Right ventricle myocardium superior (tissue), 1 donor: ENCODE data around the gene SHISAL1. TPM values are rescaled to one million over a fixed set of nuclear protein-coding genes. Genes with fewer than 3 reads are reported as not detected.
A peak's percentile ranks its signal among the peaks of the same experiment; 100 is the strongest.
"Not testable (repeated sequence)": the region's sequence is repeated elsewhere in the genome, so short reads cannot be mapped to it uniquely, and the experiment has no call there.

Source experiments
- ATAC-seq: fragments of 200-7000 bp; cut with Tn5 transposase; one replicate; pipeline ENCODE4 v1.9.1; 2020; ENCODE audit warnings: mild to moderate bottlenecking; ENCODE audit not compliant: poor library complexity
- DNase-seq: peaks from one replicate; pipeline ENCODE4 v3.0.0-alpha.2; 2020
- intact Hi-C: fragments of 100-400 bp; cut with DNase I; formaldehyde crosslinking; loops from one replicate; pipeline ENCODE4 v1.11.2; 2022
- total RNA-seq: library from RNA; stranded (reverse); fragmentation: NEBNext Ultra II Directional; extraction: Animal tissue kit (Norgen Biotek cat#: 25700); gene quantifications from one replicate; pipeline ENCODE4 v1.2.1, GENCODE V29; 2021
- donor health status: DM: no; HTN: yes; CAD: no; lungs with severe emphysema.

Gene SHISAL1
- total RNA-seq, 1 donor from 2014 or later: 1.3 TPM

- ATAC-seq: no peak
- DNase-seq: peak; percentile 26
- intact Hi-C loops: loop anchor here (10.0 kb wide), 1 partner anchor 69 kb away; no protein-coding TSS in a partner anchor
Observed at GRCh38 chr22:44313385-44314006, 745 bp upstream of the SHISAL1 start.

- peak; percentile 12 for DNase-seq
- ATAC-seq: no peak
- intact Hi-C loops: loop anchor here (10.0 kb wide), 1 partner anchor 67 kb away; no protein-coding TSS in a partner anchor
Observed at GRCh38 chr22:44311855-44312170, 938 bp downstream of the SHISAL1 start.

DNA sequence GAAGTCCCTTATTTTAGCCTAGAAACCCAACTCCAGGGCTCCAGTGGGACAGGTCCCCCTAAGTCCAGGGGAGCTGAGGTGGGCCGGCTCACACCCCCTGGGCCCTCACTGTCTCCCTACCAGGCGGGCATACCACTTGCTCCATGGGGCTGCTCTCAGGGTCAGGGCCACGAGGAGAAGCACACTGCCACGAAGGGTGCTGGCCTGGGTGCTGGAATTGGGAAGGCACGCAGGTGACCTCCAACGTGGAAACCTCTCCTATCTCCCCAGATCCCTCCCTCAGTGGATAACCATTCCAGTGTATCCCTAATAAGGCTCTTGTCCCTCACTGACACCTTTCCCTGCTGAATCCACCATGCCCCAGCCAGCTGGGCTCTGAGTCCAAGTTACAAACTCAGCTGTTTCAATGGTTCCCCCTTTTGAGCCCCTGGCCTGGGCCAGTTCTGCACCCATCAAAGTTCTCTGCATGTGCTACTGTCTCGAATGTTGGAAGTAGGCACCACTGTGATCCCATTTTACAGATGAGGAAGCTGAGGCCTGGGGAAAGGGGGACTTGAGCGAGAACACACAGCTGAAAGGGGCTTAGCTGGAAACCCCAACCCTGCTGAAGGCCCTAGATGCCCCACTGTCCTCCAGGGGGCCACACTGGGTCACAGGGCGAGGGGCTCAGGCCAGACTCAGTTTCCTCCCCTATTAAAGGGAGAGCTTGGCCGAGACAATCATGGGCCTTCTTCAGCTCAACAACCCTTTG, 1.5 kb downstream of the SHISAL1 start:
- intact Hi-C loops: loop anchor here (10.0 kb wide), 1 partner anchor 66 kb away; no protein-coding TSS in a partner anchor
- peak; percentile 33 for DNase-seq
- no peak for ATAC-seq

DNA sequence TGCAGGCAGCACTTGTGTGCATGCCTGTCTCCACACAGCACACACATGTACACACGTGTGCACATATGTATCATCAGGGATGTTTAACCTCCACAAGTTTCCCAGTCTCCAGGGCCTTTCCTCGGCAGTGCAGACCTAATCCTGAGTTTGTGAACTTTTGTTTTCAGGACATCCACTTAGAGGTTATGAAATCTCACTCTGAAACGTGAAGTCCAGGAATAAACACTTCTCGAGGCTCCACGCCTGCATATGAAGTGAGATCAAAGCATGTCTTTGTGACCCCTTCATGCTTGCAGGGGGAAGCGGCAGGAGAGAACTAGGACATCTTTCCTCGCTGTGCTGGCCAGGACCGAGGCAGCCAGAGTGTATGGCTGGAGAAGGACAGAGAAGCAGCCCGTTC, 3.1 kb downstream of the SHISAL1 start:
- peak; percentile 29 for DNase-seq
- ATAC-seq: no peak
- intact Hi-C loops: loop anchor here (10.0 kb wide), 1 partner anchor 65 kb away; no protein-coding TSS in a partner anchor

DNA sequence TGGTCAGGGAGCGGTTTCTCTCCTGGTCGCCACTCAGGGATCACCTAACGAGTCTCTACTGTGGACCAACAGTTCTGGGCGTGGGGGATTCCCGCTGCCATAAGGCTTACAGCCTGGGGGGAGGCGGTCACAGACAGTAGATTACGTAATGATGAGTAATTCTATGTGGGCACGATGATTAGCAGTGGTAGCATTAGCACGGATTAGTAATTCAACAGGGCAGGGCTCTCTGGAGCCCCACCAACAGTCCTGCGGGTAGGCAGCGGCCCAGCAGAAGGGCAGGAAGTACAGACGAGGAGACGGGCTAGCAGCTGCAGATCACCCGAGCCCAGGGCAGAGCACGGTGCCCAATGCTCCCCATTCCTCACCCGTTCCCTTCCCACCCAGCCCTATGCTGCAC, 3.6 kb downstream of the SHISAL1 start:
- DNase-seq (peak; percentile 57), ATAC-seq (peak; percentile 31)
- intact Hi-C loops: no loop called here

DNA sequence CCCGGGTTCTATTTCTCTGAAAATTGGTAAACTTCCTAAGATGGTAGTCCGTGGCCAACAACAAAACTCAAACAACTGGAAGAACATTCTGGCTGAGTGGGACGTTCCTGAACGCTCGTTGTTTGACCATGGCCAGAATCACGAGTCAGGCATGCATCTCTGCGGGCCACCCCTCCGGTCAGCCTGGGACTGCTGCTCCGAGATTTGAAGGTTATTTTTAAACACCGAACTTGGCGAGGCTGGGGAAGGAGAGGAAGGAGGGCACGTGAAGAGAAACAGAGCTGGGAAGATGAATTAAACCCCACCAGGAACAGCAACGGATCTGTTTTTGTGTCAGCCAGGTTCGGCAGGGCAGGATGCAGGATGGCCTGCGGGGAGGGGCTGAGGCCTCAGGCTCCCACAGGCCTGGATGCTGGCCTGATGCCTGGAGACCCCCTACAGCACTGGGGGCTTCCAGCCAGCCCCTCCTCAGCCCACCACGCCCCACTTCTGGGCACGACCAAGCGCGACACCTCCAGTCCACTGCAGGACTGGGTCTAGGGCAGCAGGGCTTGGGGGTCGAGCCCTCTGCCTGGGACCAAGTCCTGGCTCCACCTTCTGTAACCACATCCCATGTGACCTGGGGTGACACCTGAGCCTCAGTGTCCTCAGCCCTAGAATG, 5.1 kb downstream of the SHISAL1 start:
- peak; percentile 42 for DNase-seq
- peak; percentile 68 for ATAC-seq
- intact Hi-C loops: no loop called here

DNA sequence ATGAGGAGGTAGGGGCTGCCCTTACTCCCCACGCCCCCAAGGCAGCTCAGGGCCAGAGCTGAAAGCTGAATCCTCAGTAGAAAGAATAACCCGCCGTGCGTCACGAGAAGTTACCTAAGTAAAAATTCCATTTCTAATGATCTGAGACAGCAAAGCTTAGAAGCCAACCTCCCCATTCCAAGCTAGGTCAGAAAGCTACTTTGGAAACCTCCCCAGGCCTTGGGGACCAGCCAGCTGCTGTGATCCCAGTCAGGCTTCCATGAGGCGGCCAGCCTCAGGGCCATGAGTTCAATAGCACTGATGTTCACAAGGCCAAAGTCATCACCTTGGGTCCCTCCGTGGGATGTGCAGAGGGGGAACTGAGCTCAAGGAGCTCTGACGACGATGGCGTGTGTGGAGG, 6.9 kb downstream of the SHISAL1 start:
- no peak for ATAC-seq
- intact Hi-C loops: no loop called here
- DNase-seq: no peak

DNA sequence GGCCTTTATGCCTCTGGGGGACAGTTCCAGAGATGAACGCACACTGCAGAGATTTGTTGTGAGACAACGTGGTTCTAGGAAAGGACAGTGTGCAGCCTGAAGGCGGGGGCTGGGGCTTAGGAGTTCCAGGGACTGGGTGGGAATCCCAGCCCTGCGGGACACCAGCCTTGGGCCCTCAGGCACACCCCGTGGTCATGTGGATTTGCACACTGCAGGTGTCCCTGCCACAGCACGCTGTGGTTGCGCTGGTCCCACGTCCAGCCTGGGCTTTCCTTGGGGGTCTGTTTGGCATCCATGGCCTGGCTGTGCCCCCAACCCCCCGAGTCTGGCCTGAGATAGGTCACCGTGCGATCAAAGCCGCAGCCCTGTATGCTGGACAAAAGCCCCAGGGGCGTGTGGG, 7.3 kb downstream of the SHISAL1 start:
- intact Hi-C loops: no loop called here
- DNase-seq: no peak
- ATAC-seq: no peak

DNA sequence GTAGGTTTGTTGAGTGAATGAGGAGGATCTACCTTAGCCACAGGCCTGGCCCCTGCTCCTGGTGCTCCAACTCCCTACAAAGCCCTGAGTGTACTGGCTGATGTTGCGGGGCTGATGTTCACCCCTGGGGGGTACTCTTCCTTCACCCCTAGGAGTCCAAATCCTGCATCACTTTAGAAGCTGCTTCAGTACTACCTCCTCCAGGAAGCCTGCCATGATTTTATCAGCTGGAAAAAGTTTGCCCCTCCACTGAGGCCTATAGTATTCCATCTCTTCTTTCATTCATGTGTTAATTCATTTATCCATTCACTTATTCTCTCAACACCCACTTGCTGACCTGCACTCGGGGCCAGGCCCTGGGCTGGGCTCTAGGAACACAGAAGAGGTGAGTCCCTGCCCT, 7.8 kb downstream of the SHISAL1 start:
- ATAC-seq: no peak
- no peak for DNase-seq
- intact Hi-C loops: no loop called here

DNA sequence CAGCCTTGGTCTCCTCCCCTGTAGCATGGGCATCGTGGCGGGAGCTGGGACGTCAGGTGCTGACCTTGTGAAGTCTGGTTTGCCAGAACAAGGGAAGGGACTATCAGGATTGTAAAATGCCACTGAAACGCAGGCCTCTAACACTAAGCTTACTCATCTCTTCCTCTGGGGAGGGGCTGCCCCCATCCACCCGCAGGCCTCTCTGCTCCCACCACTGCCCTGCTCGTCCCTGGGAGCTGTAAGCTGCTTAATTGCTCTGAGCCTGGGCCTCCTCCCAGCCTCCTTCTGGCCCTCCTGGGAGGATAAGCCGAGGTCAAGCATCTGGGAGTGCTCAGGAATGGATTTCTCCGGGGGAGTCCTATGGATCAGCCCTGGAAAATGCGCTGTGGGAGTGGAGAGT, 8.4 kb downstream of the SHISAL1 start:
- ATAC-seq: no peak
- intact Hi-C loops: no loop called here
- DNase-seq: no peak

DNA sequence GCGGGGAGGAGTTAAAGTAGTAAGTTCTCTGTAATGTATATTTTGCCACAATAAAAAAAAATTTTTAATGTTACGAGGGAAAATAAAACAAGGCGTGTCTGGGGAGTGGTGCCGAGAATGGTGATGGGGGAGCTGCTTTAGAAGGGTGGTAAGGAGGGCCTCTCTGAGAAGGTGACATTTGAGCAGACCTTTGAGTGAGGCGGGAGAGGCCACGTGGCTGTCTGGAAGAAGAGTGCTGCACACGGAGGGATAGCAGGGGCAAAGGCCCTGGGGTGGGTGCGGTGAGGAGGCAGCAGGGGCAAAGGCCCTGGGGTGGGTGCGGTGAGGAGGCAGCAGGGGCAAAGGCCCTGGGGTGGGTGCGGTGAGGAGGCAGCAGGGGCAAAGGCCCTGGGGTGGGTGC, 10.4 kb downstream of the SHISAL1 start:
- DNase-seq, ATAC-seq, intact Hi-C loops: not testable (repeated sequence)

- no peak for DNase-seq
- ATAC-seq: no peak
- intact Hi-C loops: no loop called here
Observed at GRCh38 chr22:44301039-44301438, 11.7 kb downstream of the SHISAL1 start.

GRCh38 chr22:44299124-44299523, 13.6 kb downstream of the SHISAL1 start:
- ATAC-seq (no peak), DNase-seq (no peak)
- intact Hi-C loops: no loop called here

DNA sequence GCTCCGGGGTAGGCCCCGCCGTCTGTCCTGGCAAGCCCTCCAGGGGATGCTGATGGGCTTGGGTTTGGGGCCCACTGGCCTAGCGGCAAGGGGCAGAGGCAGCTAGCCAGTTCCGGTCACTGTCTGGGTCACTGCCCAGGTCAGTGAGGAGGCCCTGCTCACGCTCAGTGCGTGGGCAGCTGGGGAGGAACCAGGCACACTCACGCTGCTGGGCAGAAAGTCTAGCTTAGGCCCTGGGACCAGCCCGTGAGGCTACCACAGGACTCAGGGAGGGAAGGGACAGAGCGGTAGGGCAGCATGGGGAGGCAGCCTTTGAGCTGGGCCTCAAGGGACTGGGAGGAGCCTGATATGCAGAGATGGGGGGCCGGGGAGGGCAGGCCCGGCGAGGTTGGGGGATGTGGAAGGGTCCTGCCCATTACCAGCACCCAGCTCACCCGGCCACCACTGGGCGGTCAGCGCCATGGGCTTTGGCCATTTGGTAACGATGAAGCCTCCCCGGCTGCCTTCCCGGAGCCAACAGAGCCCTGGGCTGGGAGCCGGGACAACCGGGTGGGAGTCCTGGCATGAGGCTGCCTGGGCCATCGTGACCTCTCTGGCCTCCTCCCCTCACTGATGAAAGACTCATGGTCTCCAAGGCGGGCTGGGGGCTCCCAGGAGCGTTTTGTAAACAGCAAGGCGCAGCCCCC, 14.2 kb downstream of the SHISAL1 start:
- ATAC-seq (no peak), DNase-seq (no peak)
- intact Hi-C loops: no loop called here

DNA sequence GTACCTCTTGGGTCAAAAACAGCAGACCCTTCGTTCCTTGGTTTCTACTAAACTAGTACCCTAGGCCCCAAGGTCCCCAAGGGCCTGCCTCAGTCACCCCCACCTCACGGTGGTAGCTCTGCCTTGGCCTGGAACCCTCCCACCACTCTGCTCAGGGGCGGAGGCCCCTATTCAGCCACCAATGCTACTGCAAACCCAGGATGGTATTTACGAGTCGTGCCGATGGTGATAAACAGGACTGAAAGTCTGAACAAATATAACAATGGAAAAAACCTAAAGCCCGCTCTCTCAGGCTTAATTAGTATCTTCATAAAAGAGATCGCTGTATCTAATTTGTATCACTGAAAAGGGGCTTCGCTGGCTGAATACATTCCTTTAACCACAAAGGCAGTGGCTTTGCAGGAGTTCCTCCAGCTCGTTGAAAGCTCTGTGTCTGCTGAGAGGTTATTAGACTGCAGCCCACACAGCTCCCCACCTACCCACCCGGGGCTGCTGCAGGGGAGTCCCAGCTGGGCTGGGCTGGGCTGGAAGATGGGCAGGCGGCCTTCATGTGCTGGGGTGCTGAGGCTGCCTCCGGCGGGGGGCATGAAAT, 15.2 kb downstream of the SHISAL1 start:
- DNase-seq (no peak), ATAC-seq (no peak)
- intact Hi-C loops: no loop called here

DNA sequence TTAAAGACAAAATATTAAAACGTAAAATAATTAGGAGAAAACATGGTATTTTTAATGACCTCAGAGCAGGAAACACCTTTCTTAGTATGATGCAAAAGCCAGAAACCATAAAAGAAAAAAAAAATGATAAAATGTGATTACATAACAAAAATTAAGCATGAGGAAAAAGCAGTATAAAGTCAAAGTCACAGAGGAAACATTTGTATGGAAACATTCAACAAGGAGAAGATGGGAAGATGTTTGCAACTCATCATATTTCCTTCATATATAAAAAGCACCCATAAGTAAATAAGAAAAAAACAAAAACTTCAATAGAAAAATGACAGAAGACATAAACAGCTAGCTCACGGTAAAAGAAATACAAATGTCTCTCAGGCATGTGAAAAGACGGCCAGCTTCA, 17.3 kb downstream of the SHISAL1 start:
- intact Hi-C loops: no loop called here
- ATAC-seq (no peak), DNase-seq (no peak)

DNA sequence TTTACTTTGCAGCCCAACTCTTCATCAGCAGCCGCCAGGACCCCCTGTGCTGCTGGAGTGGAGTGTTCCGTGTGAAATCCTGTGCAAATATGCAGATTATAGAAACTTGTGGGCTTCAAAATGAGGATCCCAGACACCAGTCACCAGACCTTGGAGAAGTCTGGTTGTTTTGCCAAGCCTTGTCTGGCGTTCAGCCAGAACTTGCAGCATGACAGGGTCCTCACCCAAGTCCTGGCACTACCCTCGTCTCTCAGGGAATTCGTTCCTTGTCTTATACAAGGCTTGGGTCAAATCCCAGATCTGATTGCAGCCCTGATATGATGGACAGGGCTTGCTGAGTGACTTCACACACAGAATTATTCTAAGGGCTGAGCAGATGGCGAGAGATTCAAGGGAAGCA, 18.9 kb downstream of the SHISAL1 start:
- no peak for ATAC-seq
- intact Hi-C loops: no loop called here
- no peak for DNase-seq

GRCh38 chr22:44293034-44293433, 19.7 kb downstream of the SHISAL1 start:
- intact Hi-C loops: no loop called here
- ATAC-seq: no peak
- DNase-seq: no peak

DNA sequence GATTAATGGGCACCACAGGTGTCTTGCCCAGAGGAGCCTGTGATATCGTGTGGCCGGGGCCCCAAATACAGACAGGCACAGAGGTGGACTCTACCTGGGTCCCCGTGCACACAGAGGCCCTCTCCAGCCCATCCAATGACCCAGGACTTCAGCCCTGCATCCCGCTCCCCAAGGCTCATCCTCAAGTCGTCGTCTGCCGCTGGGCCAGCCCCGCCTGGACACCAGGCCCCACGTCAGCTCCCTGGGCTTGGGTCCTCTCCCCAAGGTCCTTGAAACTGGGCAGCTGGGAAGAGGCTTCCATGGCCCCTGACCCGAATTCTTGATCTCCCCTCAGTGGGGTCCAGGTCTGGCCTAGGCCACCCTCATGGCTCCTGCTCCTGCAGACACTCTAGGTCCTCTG, 20.2 kb downstream of the SHISAL1 start:
- ATAC-seq (no peak), DNase-seq (no peak)
- intact Hi-C loops: no loop called here
